Skeletal muscle tissue (tissue), 5 donors: ENCODE data around the gene NIM1K. TPM values are rescaled to one million over a fixed set of nuclear protein-coding genes. Genes with fewer than 3 reads are reported as not detected.
"Not testable (repeated sequence)": the region's sequence is repeated elsewhere in the genome, so short reads cannot be mapped to it uniquely, and the experiment has no call there.

Experiments used
- H3K27ac ChIP-seq: one replicate; pipeline ENCODE4 v1.7.0; 2013; ENCODE audit warnings: mild to moderate bottlenecking, low read depth, low read length, inconsistent platforms
- H3K27me3 ChIP-seq, 3 donors: one replicate each; pipeline ENCODE4 v1.7.0; 2013; ENCODE audit warnings: low read length in 3 of 3; ENCODE audit not compliant: control insufficient read depth in 3 of 3, insufficient read depth in 3 of 3
- H3K36me3 ChIP-seq, 3 donors: one replicate each; pipeline ENCODE4 v1.7.0; 2013; ENCODE audit warnings: low read length in 3 of 3; ENCODE audit not compliant: control insufficient read depth in 3 of 3, insufficient read depth in 3 of 3
- H3K4me1 ChIP-seq, 3 donors: one replicate each; pipeline ENCODE4 v1.7.0; 2013; ENCODE audit warnings: low read length in 3 of 3, mild to moderate bottlenecking in 3 of 3; ENCODE audit not compliant: control insufficient read depth in 3 of 3, insufficient read depth in 3 of 3
- H3K4me3 ChIP-seq, 3 donors: one replicate each; pipeline ENCODE4 v1.7.0; 2013; ENCODE audit warnings: low read length in 3 of 3
- H3K9ac ChIP-seq, 3 donors: one replicate each; pipeline ENCODE4 v1.7.0; 2013; ENCODE audit warnings: low read length in 3 of 3, mild to moderate bottlenecking in 3 of 3, moderate library complexity in 2 of 3, low read depth in 1 of 3
- H3K9me3 ChIP-seq, 3 donors: one replicate each; pipeline ENCODE4 v1.7.0; 2013; ENCODE audit warnings: low read length in 3 of 3; ENCODE audit not compliant: control insufficient read depth in 3 of 3
- small RNA-seq: library from RNA; depleted of rRNA; stranded (forward); fragments of <200 nt; gene quantifications from one replicate; pipeline ENCODE3, GENCODE V24; 2014
- total RNA-seq: library from RNA; depleted of rRNA; stranded (reverse); fragments of >200 nt; gene quantifications from one replicate; pipeline ENCODE4 v1.2.3, GENCODE V29; 2014
- donor health status: Osteomylitis.

NIM1K gene
- total RNA-seq, 1 donor from 2014 or later, result 0.52 TPM

DNA sequence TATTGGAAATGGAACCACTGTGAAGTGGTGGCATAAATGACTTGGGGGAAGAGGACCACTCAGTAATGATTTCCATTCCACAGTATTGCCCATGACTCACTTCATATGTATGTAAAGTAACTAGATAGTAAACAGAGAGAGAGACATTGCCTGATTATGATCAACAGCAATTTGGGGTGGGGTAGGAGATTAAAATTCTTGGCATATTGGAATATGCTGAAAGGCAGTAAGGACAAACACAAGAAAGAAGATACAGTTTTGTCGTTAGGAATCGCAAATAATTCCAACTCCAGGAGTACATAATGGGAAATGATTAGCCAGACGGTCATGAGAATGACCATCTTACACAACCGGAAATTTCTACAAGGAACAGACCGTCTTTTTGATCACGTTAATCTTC is 122.7 kb downstream of the NIM1K start:
- Histone ChIP-seq H3K4me1 (peaks cover 12 to 18% (median 15%) of the 10 kb centered on the region in 3 donors), H3K9me3 (no peaks in the 10 kb centered on the region), H3K27ac (no peak overlapping the region), H3K9ac (no peak overlapping the region), H3K4me3 (no peak overlapping the region), H3K27me3 (no peaks in the 10 kb centered on the region), H3K36me3 (no peaks in the 10 kb centered on the region)

GRCh38 chr5:43315263-43315662 is 123.2 kb downstream of the NIM1K start:
- no peaks in the 10 kb centered on the region for H3K9me3 ChIP-seq

DNA sequence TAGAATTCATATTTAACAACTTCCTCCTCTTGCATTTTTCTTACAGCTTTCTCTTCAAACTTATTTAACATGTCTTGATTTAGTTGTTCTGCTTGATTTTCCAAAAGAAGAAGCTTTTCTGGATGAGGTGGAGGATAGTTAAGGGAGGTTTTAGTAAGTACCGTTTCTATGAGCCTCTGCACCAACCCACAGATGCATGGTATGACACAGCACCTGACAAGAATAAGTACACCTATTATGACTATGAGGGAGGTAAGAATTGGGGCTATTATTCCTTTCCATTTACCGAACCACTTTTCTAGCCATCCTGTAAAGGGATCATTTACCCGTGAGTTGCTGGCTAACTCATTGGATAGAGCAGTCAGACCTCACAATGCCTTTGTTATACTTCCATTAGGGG is 123.7 kb downstream of the NIM1K start:
- Histone ChIP-seq H3K27me3 (no peaks in the 10 kb centered on the region), H3K9ac (no peak overlapping the region), H3K27ac (no peak overlapping the region), H3K36me3 (no peaks in the 10 kb centered on the region), H3K4me3 (no peak overlapping the region), H3K4me1 (peaks cover 12 to 18% (median 15%) of the 10 kb centered on the region in 3 donors), H3K9me3 (no peaks in the 10 kb centered on the region)

More at GRCh38 chr5:43315263-43315662, 123.2 kb downstream of the NIM1K start:
- no peak overlapping the region for H3K4me3 ChIP-seq
- no peak overlapping the region for H3K27ac ChIP-seq
- H3K27me3 ChIP-seq, result no peaks in the 10 kb centered on the region
- no peaks in the 10 kb centered on the region for H3K36me3 ChIP-seq
- H3K4me1 ChIP-seq, result peaks cover 12 to 18% (median 15%) of the 10 kb centered on the region in 3 donors
- no peak overlapping the region for H3K9ac ChIP-seq

- peaks cover 12 to 18% (median 15%) of the 10 kb centered on the region in 3 donors for H3K4me1 ChIP-seq
- H3K9me3 ChIP-seq, result no peaks in the 10 kb centered on the region
- H3K27me3 ChIP-seq, result no peaks in the 10 kb centered on the region
- no peak overlapping the region for H3K4me3 ChIP-seq
- H3K27ac ChIP-seq, result no peak overlapping the region
- no peak overlapping the region for H3K9ac ChIP-seq
- no peaks in the 10 kb centered on the region for H3K36me3 ChIP-seq
Observed at GRCh38 chr5:43316421-43316820, 124.4 kb downstream of the NIM1K start.

DNA sequence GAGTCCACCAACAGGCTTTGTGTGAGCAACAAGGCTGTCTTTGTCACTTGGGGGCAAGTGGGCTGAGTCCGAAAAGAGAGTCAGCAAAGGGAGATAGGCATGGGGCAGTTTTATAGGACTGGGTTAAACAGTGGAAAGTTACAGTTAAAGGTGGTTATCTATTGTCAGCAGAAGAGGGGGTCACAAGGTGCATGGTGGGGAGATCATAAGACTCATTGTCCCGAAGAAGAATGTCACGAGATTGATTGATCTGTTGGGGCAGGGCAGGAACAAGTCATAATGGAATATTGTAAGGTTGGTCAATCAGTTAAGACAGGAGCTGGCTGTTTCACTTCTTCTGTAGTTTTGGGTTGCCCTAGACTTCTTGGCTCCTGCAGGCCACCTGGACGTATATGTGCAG is 128.8 kb downstream of the NIM1K start:
- H3K9ac ChIP-seq, result no peak overlapping the region
- H3K36me3 ChIP-seq, result no peaks in the 10 kb centered on the region
- no peak overlapping the region for H3K27ac ChIP-seq
- H3K27me3 ChIP-seq, result no peaks in the 10 kb centered on the region
- H3K9me3 ChIP-seq, result no peaks in the 10 kb centered on the region
- H3K4me3 ChIP-seq, result no peak overlapping the region
- no peaks in the 10 kb centered on the region for H3K4me1 ChIP-seq

DNA sequence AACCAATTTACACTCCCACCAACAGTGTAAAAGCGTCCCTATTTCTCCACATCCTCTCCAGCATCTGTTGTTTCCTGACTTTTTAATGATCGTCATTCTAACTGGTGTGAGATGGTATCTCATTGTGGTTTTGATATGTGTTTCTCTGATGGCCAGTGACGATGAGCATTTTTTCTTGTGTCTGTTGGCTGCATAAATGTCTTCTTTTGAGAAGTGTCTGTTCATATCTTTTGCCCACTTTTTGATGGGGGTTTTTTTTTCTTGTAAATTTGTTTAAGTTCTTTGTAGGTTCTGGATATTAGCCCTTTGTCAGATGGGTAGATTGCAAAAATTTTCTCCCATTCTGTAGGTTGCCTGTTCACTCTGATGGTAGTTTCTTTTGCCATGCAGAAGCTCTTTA is 131.5 kb downstream of the NIM1K start:
- not testable (repeated sequence) for H3K27me3 ChIP-seq, H3K9me3 ChIP-seq, H3K4me3 ChIP-seq, H3K4me1 ChIP-seq, H3K27ac ChIP-seq, H3K36me3 ChIP-seq, H3K9ac ChIP-seq

DNA sequence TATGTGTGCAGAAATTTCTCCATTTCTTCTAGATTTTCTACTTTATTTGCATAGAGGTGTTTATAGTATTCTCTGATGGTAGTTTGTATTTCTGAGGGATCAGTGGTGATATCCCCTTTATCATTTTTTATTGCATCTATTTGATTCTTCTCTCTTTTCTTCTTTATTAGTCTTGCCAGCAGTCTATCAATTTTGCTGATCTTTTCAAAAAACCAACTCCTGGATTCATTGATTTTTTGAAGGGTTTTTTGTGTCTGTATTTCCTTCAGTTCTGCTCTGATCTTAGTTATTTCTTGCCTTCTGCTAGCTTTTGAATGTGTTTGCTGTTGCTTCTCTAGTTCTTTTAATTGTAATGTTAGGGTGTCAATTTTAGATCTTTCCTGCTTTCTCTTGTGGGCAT is 133.6 kb downstream of the NIM1K start:
- not testable (repeated sequence) for H3K27me3 ChIP-seq, H3K4me1 ChIP-seq, H3K36me3 ChIP-seq, H3K27ac ChIP-seq, H3K9me3 ChIP-seq, H3K4me3 ChIP-seq, H3K9ac ChIP-seq

Small RNA genes within 50 kb of the gene (small RNA-seq; reads per million reads assigned to genes)
- gene AC106800.4, result not detected

Other genes with a start within 250 kb of the NIM1K start
- gene ANXA2R, start 151.9 kb upstream of the NIM1K start, total RNA-seq, result 1.6 TPM
- 32.9 TPM for gene ZNF131, start 71.3 kb upstream of the NIM1K start, total RNA-seq
- 50.6 TPM for gene HMGCS1, start 121.2 kb downstream of the NIM1K start, total RNA-seq
- 0.52 TPM for gene CCL28, start 220.2 kb downstream of the NIM1K start, total RNA-seq